SKM-1 (cell line): ENCODE measurements around the gene TJP1.

Experiments
- DNase-seq: peaks from one replicate; lab custom pipeline; 2025; ENCODE audit not compliant: unreplicated experiment; lab: John Stamatoyannopoulos, UW

The TJP1 gene

DNA sequence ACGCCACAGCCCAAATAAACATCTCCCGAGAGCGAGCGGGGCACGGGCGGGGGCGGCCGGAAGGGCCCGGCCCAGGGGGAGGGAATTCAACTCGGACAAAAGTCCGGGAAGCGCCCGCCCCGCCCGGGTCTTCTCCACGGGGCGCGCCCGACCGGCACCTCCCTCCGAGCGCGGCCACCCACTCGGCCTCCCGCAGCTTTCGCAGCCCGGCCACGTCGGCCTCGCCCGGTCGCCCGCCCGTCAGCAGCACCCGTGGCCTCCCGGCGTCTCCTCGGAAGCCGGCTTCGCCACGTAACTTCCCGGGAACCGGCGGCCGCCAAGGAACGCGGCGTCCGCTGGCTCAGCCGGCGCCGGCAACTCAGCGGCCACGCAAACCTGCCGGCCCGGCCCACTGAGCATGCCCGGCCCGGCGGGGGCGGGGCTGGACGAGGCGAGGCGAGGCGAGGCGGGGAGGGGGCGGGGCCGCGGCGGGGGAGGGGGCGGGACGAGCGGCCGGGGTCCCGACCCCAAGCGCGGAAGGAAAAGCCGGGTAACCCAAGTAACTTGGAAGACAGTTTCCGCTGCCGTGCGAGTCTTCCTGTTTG lies at the start of gene TJP1:
TJP1 (minus strand) TSS at position 369 of the 584 bp plus-strand sequence. CDS start 440 bp downstream, outside the sequence.
- DNase-seq = no peak

- no peak for DNase-seq
Measured at GRCh38 chr15:29871401-29871800, 49.1 kb upstream of the TJP1 start.

DNA sequence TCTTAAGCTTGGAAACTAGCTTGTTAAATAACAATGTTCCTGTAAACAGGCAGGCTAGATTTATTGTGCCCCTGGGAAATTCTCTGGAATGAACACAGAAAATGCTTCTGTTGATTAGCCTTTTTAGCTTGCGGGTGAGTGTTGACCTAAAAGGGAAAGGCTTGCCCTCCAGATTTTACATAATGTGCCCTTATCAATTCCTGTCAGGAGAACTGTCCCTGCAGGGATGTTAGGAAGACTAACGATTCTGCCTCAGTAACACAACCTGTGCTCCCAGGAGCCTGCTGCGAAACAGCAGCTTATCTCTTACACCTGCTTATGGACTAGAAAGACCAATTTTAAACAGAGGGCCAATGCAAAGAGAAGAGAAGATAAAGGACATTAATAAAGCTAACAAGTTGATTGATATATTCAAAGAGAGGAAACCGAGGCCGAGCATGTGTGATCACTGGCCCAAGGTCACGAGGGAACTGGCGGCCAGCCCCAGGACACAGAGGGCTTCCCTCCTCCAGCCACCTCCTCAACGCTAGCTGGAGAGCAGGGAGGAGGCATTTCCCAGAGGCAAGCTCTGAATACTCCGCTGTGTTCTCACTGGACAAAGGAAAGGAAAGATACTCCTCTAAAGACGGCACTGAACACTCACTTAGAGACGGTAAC lies 48.4 kb upstream of the TJP1 start:
- no peak for DNase-seq

DNA sequence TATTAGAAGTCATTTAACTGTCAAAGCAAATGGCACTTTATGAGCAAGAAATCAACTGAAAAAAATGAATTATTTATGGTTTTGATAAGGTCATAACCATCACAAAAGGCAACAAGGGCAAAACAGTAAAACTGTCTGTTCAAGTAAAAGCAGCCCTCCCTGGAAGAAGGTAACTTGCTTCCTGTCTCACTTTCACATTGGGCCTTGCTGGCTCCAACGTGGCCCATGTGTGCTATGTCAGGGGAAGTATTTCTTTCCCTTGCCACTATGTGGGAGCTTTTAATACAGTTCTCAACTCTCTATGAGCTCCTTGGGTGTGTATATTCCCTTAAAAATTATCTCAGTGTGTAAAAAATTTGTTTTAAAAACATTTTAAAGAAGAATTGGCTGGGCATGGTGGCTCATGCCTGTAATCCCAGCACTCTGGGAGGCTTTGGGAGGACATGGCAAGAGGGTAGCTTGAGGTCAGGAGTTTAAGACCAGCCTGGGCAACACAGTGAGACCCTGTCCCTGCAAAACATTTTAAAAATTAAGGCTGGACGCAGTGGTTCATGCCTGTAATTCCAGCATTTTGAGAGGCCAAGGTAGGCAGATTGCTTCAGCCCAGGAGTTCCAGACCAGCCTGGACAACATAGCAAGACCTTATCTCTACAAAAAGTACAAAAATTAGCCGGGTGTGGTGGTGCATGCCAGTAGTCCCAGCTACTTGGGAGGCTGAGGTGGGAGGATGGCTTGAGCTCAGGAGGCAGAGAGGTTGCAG lies 45.2 kb upstream of the TJP1 start:
- DNase-seq = no peak

DNA sequence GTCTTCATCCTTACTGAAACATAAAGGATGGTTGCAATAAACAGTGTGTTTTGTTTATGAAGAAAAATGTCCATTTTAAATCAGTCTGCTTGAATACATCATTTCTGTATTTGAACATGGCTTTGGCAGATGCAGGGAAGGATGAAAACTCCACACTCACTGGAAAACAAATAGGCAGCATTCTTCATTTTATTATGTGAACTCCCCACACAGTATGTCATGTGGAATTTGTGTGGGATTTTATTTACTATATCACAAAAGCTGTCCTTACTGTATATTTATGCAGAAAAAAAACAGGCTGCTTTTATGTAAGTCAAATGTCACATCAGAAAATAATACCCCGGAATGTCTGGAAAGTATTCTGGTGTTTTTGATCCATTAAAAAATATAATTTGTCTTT lies 44.1 kb upstream of the TJP1 start:
- no peak for DNase-seq

GRCh38 chr15:29864501-29864900 lies 42.2 kb upstream of the TJP1 start:
- DNase-seq = no peak

DNA sequence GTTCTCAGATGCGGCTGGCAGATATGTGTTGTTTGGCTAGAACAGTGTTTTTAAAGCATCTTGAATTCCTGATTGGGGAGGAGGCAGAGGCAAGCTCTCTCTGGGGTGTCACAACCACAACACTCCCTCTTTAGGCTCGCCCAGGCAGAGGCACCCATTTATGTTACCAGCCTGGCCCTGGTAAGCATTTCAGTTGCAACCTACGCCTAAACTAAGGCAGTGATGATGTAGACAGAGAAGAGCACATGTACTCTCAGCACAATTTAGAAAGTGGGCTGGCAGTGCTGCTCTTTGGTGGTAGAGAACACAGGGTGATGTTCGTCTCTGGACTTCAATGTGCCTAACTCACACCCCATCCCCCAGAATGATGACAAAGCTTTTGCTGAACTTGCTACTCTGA lies 41.2 kb upstream of the TJP1 start:
- no peak for DNase-seq

DNA sequence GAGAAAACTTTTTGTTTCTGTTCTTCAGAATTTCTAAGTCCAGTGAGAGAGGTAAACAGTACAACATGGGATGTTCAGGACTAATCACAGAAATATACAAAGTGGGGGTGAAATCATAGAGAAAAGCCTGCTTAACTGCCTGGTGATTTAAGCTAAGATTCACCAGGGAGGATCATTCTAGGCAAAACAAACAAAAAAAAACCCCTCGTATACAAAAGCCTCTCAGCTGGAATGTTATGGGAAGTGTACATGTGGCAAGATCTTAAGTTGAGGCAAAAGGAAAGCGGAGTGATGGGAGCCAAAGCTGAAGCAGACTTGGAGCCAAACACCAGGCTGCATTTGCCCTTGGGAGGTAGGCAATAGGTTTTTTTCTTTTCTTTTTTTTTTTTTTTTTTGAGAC lies 40.0 kb upstream of the TJP1 start:
- no peak for DNase-seq

GRCh38 chr15:29860872-29861271 lies 38.6 kb upstream of the TJP1 start:
- no peak for DNase-seq

DNA sequence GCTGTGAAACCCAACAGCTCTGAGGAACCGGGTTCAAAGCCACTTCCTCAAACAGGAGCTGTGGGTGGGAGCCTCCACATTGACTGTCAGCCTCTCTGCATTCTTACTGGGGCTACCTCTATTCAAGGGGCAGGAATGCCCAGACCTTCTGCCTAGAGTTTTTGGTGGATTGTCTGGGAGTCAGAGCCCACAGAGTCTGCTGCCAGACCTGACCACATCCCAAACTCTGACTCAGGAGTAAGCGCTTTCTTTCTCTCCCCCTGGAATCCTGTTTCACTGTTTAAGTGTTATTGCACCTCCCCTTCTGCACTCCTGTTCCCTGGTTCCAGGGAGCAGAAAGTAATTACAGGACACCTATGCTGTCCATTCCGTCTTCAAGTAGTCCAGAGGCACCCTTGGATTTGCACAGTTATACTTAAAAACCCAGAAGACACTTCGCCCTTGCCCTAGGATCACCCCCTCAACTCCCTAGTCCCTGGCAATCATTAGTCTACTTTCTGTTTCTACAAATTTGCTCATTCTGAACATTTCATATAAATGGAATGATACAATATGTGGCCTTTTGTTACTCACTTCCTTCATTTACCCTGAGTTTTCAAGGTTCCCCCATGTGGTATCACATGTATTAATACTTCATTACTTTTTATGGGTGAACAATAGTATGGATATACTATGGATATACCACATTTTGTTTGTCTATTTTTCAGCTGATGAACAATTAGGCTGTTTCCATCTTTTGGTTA lies 37.9 kb upstream of the TJP1 start:
- DNase-seq = no peak

- DNase-seq = no peak
Measured at GRCh38 chr15:29859293-29859692, 37.0 kb upstream of the TJP1 start.

GRCh38 chr15:29857221-29857789 lies 35.0 kb upstream of the TJP1 start:
- DNase-seq = no peak

- no peak for DNase-seq
Measured at GRCh38 chr15:29854413-29854812, 32.1 kb upstream of the TJP1 start.

- DNase-seq = no peak
Measured at GRCh38 chr15:29853211-29853987, 31.1 kb upstream of the TJP1 start.

DNA sequence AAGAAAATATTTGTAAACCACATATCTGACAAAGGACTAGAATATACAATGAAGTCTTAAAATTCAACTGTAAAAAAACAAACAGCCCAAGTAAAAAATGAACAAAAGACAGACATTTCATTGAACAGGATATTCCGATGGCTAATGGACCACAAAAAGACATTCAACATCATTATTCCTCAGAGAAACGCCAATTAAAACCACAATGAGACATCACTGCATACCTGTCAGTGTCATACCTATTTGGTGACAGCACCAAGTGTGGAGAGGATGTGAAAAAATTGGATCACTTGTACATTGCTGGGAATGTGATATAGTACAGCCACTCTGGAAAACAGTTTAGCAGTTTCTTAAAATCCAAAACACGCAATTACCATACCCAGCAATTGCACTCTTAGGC lies 29.9 kb upstream of the TJP1 start:
- no peak for DNase-seq

DNA sequence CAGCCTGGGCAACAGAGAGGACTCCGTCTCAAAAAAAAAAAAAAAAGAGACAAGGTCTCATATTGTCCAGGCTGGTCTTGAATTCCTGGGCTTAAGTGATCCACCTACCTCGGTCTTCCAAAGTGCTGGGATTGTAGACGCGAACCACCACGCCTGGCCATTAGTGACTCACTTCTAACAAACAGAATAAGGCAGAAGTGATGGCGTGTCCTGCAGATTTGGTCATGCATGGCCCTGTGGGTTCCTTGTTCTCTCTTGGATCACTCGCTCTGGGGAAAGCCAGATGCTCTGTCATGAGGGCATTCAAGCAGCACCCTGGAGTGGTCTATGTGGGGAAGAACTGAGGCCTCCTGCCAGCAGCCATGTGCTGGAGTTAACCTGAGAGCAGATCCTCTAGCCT lies 27.4 kb upstream of the TJP1 start:
- no peak for DNase-seq

GRCh38 chr15:29849218-29849617 lies 26.9 kb upstream of the TJP1 start:
- no peak for DNase-seq

GRCh38 chr15:29844290-29844903 lies 22.1 kb upstream of the TJP1 start:
- no peak for DNase-seq

DNA sequence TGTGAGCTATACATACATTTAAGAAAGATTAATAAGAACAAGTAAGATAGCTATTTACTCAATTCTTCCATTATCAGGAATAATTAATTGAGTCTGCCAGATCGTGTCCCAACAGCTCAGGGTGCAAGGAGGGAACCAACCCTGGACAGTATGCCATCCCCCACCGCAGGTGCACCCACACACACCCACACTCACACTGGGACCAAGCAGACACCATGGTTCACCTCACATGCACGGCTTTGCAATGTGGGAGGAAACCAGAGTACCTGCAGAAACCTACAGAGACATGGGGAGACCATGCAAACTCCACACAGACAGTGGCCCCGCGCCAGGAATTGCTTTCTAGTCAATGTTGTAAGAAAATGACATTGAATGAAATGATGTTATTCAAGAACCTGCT lies 20.0 kb upstream of the TJP1 start:
- no peak for DNase-seq

DNA sequence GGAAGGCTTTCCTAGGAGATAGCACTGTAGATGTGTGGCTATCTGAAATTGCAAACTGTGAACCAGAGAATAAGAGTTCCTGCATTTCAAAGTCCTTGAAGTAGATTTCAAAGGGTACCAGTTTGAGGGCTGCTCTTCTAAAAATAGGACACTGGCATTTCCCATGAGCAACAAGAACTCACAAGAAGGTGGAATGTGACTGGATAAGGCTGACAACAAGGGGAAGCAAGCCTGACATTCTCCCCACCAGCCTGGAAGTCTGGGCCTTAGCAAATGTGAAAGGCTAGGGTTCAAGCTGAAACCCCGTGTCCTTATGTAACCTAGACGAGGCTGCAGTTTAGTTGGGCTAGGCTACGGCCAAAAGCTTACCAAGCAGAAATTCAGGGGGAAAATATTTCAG lies 18.7 kb upstream of the TJP1 start:
- DNase-seq = no peak
